IMR-90 (cell line): ENCODE results near the gene TBC1D9. TPM values are rescaled to one million over a fixed set of nuclear protein-coding genes. Genes with fewer than 3 reads are reported as not detected.

Source experiments
- ATAC-seq: fragments of 200-7000 bp; cut with Tn5 transposase; 2 replicates; pipeline ENCODE4 v1.9.1; 2020; ENCODE audit warnings: low read depth, mild to moderate bottlenecking, moderate library complexity
- BruUV-seq: library from RNA; stranded (reverse); fragments of 400-500 nt; replicated peaks from 2 replicates; lab custom pipeline; 2021; lab: Mats Ljungman, UMichigan
- CTCF ChIA-PET: fragments of 300-600 bp; formaldehyde crosslinking; extraction: SDS; loops from one replicate; lab custom pipeline; 2021; ENCODE audit warnings: antibody characterized with exemption; lab: Yijun Ruan, JAX
- POLR2A ChIA-PET: fragments of 300-600 bp; sonication (Branson Sonifier 250); formaldehyde crosslinking; loops from one replicate; lab custom pipeline; 2022; ENCODE audit warnings: antibody characterized with exemption; ENCODE audit not compliant: unreplicated experiment; lab: Charles Lee
- DNase-seq: peaks from one replicate; pipeline ENCODE4 v3.0.0; 2013
- H2AFZ ChIP-seq: replicated peaks from 2 replicates; pipeline ENCODE3; 2013; ENCODE audit warnings: low read length, mild to moderate bottlenecking; ENCODE audit not compliant: poor library complexity
- H2AK5ac ChIP-seq: 2 replicates; pipeline ENCODE4 v1.6.1; 2013; ENCODE audit warnings: low read depth, low read length, inconsistent platforms
- H2AK9ac ChIP-seq: replicated peaks from 2 replicates; pipeline ENCODE3; 2013; ENCODE audit warnings: mild to moderate bottlenecking, low read depth, low read length, moderate library complexity; ENCODE audit not compliant: poor library complexity
- H2BK120ac ChIP-seq: 2 replicates; pipeline ENCODE4 v1.6.1; 2013; ENCODE audit warnings: low read depth, low read length, inconsistent platforms
- H2BK15ac ChIP-seq: 3 replicates; pipeline ENCODE4 v1.6.1; 2013; ENCODE audit warnings: low read depth, low read length, inconsistent platforms
- H2BK20ac ChIP-seq: 2 replicates; pipeline ENCODE4 v1.6.1; 2013; ENCODE audit warnings: low read depth, mild to moderate bottlenecking, inconsistent platforms, low read length, moderate library complexity
- H2BK5ac ChIP-seq: 2 replicates; pipeline ENCODE4 v1.6.1; 2013; ENCODE audit warnings: mild to moderate bottlenecking, low read depth, low read length, inconsistent platforms; ENCODE audit not compliant: poor library complexity, severe bottlenecking
- H3K14ac ChIP-seq: replicated peaks from 2 replicates; pipeline ENCODE4 v1.6.1; 2013; ENCODE audit warnings: low read depth, low read length, inconsistent platforms
- H3K18ac ChIP-seq: 2 replicates; pipeline ENCODE4 v1.6.1; 2013; ENCODE audit warnings: low read depth, low read length, control low read depth
- H3K23ac ChIP-seq: 2 replicates; pipeline ENCODE4 v1.6.1; 2013; ENCODE audit warnings: low read depth, low read length, inconsistent platforms
- H3K27ac ChIP-seq: 2 replicates; pipeline ENCODE4 v1.5.1; 2013; ENCODE audit warnings: mild to moderate bottlenecking, control low read depth, low read length; ENCODE audit not compliant: insufficient read depth
- H3K27me3 ChIP-seq: 2 replicates; pipeline ENCODE4 v1.6.1; 2013; ENCODE audit warnings: low read length; ENCODE audit not compliant: control insufficient read depth, insufficient read depth
- H3K36me3 ChIP-seq: 2 replicates; pipeline ENCODE4 v1.6.1; 2013; ENCODE audit warnings: low read length, mixed read lengths; ENCODE audit not compliant: control insufficient read depth, insufficient read depth
- H3K4ac ChIP-seq: 2 replicates; pipeline ENCODE4 v1.6.1; 2013; ENCODE audit warnings: low read depth, low read length, inconsistent platforms
- H3K4me1 ChIP-seq: 2 replicates; pipeline ENCODE4 v1.6.1; 2013; ENCODE audit warnings: low read length, mixed read lengths; ENCODE audit not compliant: control insufficient read depth, insufficient read depth
- H3K4me2 ChIP-seq: 2 replicates; pipeline ENCODE4 v1.6.1; 2013; ENCODE audit warnings: low read depth, mild to moderate bottlenecking, control low read depth, low read length, moderate library complexity
- H3K4me3 ChIP-seq: 2 replicates; pipeline ENCODE4 v1.5.1; 2013; ENCODE audit warnings: low read depth, mild to moderate bottlenecking, control low read depth, low read length, moderate library complexity; ENCODE audit not compliant: insufficient read depth
- H3K56ac ChIP-seq: 2 replicates; pipeline ENCODE4 v1.6.1; 2013; ENCODE audit warnings: low read length, inconsistent platforms; ENCODE audit not compliant: insufficient read depth; ENCODE audit errors: extremely low read depth
- H3K79me1 ChIP-seq, 2 experiments: 2 replicates each; pipeline ENCODE4 v1.6.1; 2013; ENCODE audit warnings: low read length in 2 of 2, inconsistent platforms in 1 of 2, low read depth in 1 of 2
- H3K9ac ChIP-seq: 2 replicates; pipeline ENCODE4 v1.6.1; 2013; ENCODE audit warnings: low read depth, low read length, control low read depth
- H3K9me1 ChIP-seq: 2 replicates; pipeline ENCODE4 v1.6.1; 2013; ENCODE audit warnings: low read length, inconsistent platforms; ENCODE audit not compliant: insufficient read depth
- H3K9me3 ChIP-seq: 2 replicates; pipeline ENCODE4 v1.6.1; 2013; ENCODE audit warnings: low read length; ENCODE audit not compliant: control insufficient read depth, insufficient read depth
- H4K20me1 ChIP-seq: 2 replicates; pipeline ENCODE4 v1.6.1; 2013; ENCODE audit warnings: low read length, inconsistent platforms; ENCODE audit not compliant: insufficient read depth
- H4K5ac ChIP-seq: 2 replicates; pipeline ENCODE4 v1.6.1; 2013; ENCODE audit warnings: mild to moderate bottlenecking, low read depth, low read length, control low read depth
- H4K8ac ChIP-seq, 2 experiments: 2 replicates each; pipeline ENCODE4 v1.6.1; 2013; ENCODE audit warnings: low read depth in 2 of 2, low read length in 2 of 2, control low read depth in 1 of 2, inconsistent platforms in 1 of 2
- H4K91ac ChIP-seq: 2 replicates; pipeline ENCODE4 v1.6.1; 2013; ENCODE audit warnings: low read depth, low read length, inconsistent platforms; ENCODE audit not compliant: insufficient read depth
- BHLHE40 ChIP-seq: fragments of 150-350 bp; IDR thresholded peaks from 2 replicates; pipeline ENCODE4 v1.6.1; 2016; ENCODE audit warnings: mild to moderate bottlenecking, low read depth, low read length
- CEBPB ChIP-seq: IDR thresholded peaks from 2 replicates; pipeline ENCODE4 v1.6.1; 2012; ENCODE audit warnings: low read depth, low read length, improper control_type of control experiment
- CHD1 ChIP-seq: IDR thresholded peaks from 2 replicates; pipeline ENCODE4 v1.6.1; 2012; ENCODE audit warnings: low read depth, low read length, improper control_type of control experiment
- FOS ChIP-seq: fragments of 150-350 bp; IDR thresholded peaks from 2 replicates; pipeline ENCODE4 v1.6.1; 2016; ENCODE audit warnings: low read depth, low read length
- MAFK ChIP-seq: IDR thresholded peaks from 2 replicates; pipeline ENCODE4 v1.6.1; 2012; ENCODE audit warnings: low read depth, low read length, improper control_type of control experiment
- MAZ ChIP-seq: IDR thresholded peaks from 2 replicates; pipeline ENCODE4 v1.6.1; 2012; ENCODE audit warnings: low read depth, mild to moderate bottlenecking, low read length, improper control_type of control experiment, moderate library complexity, borderline replicate concordance
- MXI1 ChIP-seq: IDR thresholded peaks from 2 replicates; pipeline ENCODE4 v1.6.1; 2012; ENCODE audit warnings: low read depth, mild to moderate bottlenecking, low read length, moderate library complexity, borderline replicate concordance
- NFE2L2 ChIP-seq: fragments of 150-350 bp; IDR thresholded peaks from 2 replicates; pipeline ENCODE4 v1.6.1; 2016; ENCODE audit warnings: low read depth, mild to moderate bottlenecking, low read length
- POLR2A ChIP-seq: IDR thresholded peaks from 2 replicates; pipeline ENCODE4 v1.6.1; 2012; ENCODE audit warnings: mild to moderate bottlenecking, low read depth, low read length
- RAD21 ChIP-seq: IDR thresholded peaks from 2 replicates; pipeline ENCODE4 v1.6.1; 2012; ENCODE audit warnings: low read length, improper control_type of control experiment
- RCOR1 ChIP-seq: IDR thresholded peaks from 2 replicates; pipeline ENCODE4 v1.6.1; 2012; ENCODE audit warnings: mild to moderate bottlenecking, low read length, improper control_type of control experiment; ENCODE audit not compliant: insufficient replicate concordance
- RFX5 ChIP-seq: IDR thresholded peaks from 2 replicates; pipeline ENCODE4 v1.8.0; 2012; ENCODE audit warnings: low read depth, mild to moderate bottlenecking, low read length, moderate library complexity
- SMC3 ChIP-seq: fragments of 150-350 bp; IDR thresholded peaks from 2 replicates; pipeline ENCODE4 v1.6.1; 2016; ENCODE audit warnings: low read depth, mild to moderate bottlenecking, antibody characterized with exemption, low read length, moderate library complexity
- WGBS, 2 experiments: methylation state at CpG; one replicate each; pipeline versions ENCODE4 v1.1.5 to v1.1.7; 2013; ENCODE audit warnings: missing lambda C conversion rate in 2 of 2; ENCODE audit not compliant: insufficient read length in 1 of 2; ENCODE audit errors: extremely low coverage in 2 of 2; 5-methylcytosine and 5-hydroxymethylcytosine counted together
- dilution Hi-C: fragments of 300-500 bp; cut with HindIII; formaldehyde crosslinking; loops from one replicate; pipeline ENCODE4 v1.14.3; 2018; ENCODE audit warnings: low sequenced_read_pairs; ENCODE audit not compliant: unreplicated experiment
- in situ Hi-C: fragments of 300-500 bp; cut with MboI; formaldehyde crosslinking; loops from 3 replicates; pipeline ENCODE4 v1.14.3; 2019; ENCODE audit warnings: low sequenced_read_pairs, inconsistent platforms, mixed read lengths
- intact Hi-C: fragments of 100-400 bp; cut with micrococcal nuclease; formaldehyde crosslinking; loops from 2 replicates; pipeline ENCODE4 v1.10.0; 2022
- polyA plus RNA-seq, 3 experiments: library from polyadenylated mRNA; depleted of rRNA; stranded (reverse); fragments of >200 nt; gene quantifications; 2 replicates each; pipeline ENCODE4 v1.2.3, GENCODE V29; 2012; ENCODE audit warnings: low replicate concordance in 1 of 3
- total RNA-seq: library from RNA; depleted of rRNA; stranded (reverse); fragments of >200 nt; gene quantifications from 2 replicates; pipeline ENCODE4 v1.2.3, GENCODE V29; 2012
- TF ChIP-seq, protein P1 (sequence below): fragments of 150-350 bp; IDR thresholded peaks from 2 replicates; pipeline ENCODE4 v1.6.1; 2016; ENCODE audit warnings: low read depth, mild to moderate bottlenecking, low read length, moderate library complexity, borderline replicate concordance
- TF ChIP-seq, protein P2 (sequence below): conservative IDR thresholded peaks from 2 replicates; pipeline ENCODE4 v1.5.1; 2012; ENCODE audit warnings: mild to moderate bottlenecking, low read depth, low read length, improper control_type of control experiment
- TF ChIP-seq, protein P3 (sequence below): fragments of 150-350 bp; IDR thresholded peaks from 2 replicates; pipeline ENCODE4 v1.6.1; 2017; ENCODE audit warnings: mild to moderate bottlenecking, antibody characterized with exemption, low read length, low read depth

The TBC1D9 gene
- total and polyA plus RNA-seq, 2 of the 4 experiments (the other 2 are of a cell fraction) = 11.7 to 15.2 TPM

DNA sequence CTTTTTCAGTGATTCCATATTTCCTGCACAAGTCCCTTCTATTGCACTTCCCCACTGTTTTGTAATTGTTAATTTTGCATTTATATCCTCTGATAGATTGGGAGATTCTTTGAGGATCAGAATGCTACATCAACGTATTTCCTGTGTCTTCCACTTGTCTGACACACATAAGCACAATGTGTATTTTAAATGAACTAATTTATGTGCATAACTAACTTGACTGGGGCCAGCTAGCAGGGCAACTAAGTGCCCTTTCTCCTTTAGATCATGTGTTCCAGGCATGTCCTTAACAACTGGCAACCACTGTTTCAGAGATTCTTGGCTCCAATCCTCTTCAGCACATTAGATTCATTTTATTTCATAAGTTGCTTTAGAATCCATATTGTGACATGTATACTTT is 171.7 kb downstream of the TBC1D9 start:
- no peak overlapping the region for H3K9ac ChIP-seq
- H4K91ac ChIP-seq = no peak overlapping the region
- DNase-seq = no peak
- no peak for TF ChIP-seq RCOR1
- no peak for TF ChIP-seq RAD21
- no peak for TF ChIP-seq CHD1
- TF ChIP-seq MAFK = no peak
- TF ChIP-seq SMC3 = no peak
- no peak for TF ChIP-seq CEBPB
- TF ChIP-seq POLR2A = no peak
- TF ChIP-seq, protein P1, sequence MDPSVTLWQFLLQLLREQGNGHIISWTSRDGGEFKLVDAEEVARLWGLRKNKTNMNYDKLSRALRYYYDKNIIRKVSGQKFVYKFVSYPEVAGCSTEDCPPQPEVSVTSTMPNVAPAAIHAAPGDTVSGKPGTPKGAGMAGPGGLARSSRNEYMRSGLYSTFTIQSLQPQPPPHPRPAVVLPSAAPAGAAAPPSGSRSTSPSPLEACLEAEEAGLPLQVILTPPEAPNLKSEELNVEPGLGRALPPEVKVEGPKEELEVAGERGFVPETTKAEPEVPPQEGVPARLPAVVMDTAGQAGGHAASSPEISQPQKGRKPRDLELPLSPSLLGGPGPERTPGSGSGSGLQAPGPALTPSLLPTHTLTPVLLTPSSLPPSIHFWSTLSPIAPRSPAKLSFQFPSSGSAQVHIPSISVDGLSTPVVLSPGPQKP = no peak
- TF ChIP-seq MAZ = no peak
- TF ChIP-seq MXI1 = no peak
- no peak for TF ChIP-seq RFX5
- TF ChIP-seq, protein P2, sequence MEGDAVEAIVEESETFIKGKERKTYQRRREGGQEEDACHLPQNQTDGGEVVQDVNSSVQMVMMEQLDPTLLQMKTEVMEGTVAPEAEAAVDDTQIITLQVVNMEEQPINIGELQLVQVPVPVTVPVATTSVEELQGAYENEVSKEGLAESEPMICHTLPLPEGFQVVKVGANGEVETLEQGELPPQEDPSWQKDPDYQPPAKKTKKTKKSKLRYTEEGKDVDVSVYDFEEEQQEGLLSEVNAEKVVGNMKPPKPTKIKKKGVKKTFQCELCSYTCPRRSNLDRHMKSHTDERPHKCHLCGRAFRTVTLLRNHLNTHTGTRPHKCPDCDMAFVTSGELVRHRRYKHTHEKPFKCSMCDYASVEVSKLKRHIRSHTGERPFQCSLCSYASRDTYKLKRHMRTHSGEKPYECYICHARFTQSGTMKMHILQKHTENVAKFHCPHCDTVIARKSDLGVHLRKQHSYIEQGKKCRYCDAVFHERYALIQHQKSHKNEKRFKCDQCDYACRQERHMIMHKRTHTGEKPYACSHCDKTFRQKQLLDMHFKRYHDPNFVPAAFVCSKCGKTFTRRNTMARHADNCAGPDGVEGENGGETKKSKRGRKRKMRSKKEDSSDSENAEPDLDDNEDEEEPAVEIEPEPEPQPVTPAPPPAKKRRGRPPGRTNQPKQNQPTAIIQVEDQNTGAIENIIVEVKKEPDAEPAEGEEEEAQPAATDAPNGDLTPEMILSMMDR = no peak
- TF ChIP-seq FOS = no peak
- no peak for TF ChIP-seq BHLHE40
- TF ChIP-seq, protein P3, sequence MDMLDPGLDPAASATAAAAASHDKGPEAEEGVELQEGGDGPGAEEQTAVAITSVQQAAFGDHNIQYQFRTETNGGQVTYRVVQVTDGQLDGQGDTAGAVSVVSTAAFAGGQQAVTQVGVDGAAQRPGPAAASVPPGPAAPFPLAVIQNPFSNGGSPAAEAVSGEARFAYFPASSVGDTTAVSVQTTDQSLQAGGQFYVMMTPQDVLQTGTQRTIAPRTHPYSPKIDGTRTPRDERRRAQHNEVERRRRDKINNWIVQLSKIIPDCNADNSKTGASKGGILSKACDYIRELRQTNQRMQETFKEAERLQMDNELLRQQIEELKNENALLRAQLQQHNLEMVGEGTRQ = no peak
- TF ChIP-seq NFE2L2 = no peak
- no TSS peak for BruUV-seq
- H3K14ac ChIP-seq = no peak overlapping the region
- H3K4ac ChIP-seq = no peak overlapping the region
- intact Hi-C loops (no loop called here), in situ Hi-C loops (no loop called here), dilution Hi-C loops (no loop called here)
- H3K56ac ChIP-seq = no peak overlapping the region
- peaks cover 35% of the 10 kb centered on the region for H3K27me3 ChIP-seq
- H3K9me3 ChIP-seq = no peaks in the 10 kb centered on the region
- no peak overlapping the region for H2BK15ac ChIP-seq
- H3K4me1 ChIP-seq = no peaks in the 10 kb centered on the region
- no peak overlapping the region for H2AK5ac ChIP-seq
- H3K9me1 ChIP-seq = no peaks in the 10 kb centered on the region
- no peaks in the 10 kb centered on the region for H3K79me1 ChIP-seq
- CTCF ChIA-PET = no interaction called here
- H3K23ac ChIP-seq = no peak overlapping the region
- no peak overlapping the region for H2AFZ ChIP-seq
- H2BK20ac ChIP-seq = no peak overlapping the region
- H2BK120ac ChIP-seq = no peak overlapping the region
- H3K18ac ChIP-seq = no peak overlapping the region
- H4K20me1 ChIP-seq = no peaks in the 10 kb centered on the region
- H4K5ac ChIP-seq = no peak overlapping the region
- ATAC-seq = no peak
- no peak overlapping the region for H4K8ac ChIP-seq
- no CpG with 5 or more reads among the region's 1 CpG for WGBS, 2 experiments
- H3K4me3 ChIP-seq = no peak overlapping the region
- no peak overlapping the region for H2AK9ac ChIP-seq
- H3K27ac ChIP-seq = no peak overlapping the region
- POLR2A ChIA-PET = no interaction called here
- no peak overlapping the region for H2BK5ac ChIP-seq
- no peak overlapping the region for H3K4me2 ChIP-seq
- no peaks in the 10 kb centered on the region for H3K36me3 ChIP-seq
